GM12872 (cell line): ENCODE results near the gene DLG4.

Experiments used
- TF ChIP-seq, protein P1 (sequence below): IDR thresholded peaks from 3 replicates; pipeline ENCODE4 v1.5.1; 2011; ENCODE audit warnings: low read depth, mild to moderate bottlenecking, low read length, moderate library complexity; ENCODE audit not compliant: insufficient read depth

The DLG4 gene

DNA sequence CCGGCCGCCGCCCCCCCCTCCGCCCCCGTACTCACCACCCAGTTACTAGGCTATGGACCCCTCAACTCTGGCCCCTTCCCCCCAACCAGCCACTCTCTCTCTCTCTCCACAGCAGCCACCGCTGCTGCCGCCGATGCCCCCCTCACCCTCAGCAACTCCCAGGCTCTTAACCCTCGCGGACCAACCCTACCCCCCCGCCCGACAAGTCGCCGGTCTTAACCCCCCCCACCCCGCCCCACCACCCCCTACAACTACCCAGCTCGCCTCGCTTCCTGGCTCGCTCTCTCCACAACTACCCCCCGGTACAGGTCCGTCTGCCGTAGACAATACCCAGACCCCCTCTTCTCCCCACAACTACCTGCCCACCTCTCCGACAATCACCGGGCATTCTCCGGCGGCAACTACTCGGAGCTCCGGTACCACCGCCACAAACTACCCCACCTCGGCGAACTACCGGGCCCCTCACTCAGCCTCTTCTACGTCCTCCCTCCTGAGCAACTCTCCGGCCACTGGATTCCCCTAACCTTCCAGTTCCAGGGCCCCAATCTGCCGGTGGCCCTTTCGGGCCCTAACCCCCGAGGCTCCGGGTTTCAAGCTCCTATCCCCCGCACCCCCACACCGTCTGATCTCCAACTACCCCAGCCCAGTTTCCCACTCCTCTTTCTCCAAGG is 18.9 kb upstream of the DLG4 start:
- TF ChIP-seq, protein P1, sequence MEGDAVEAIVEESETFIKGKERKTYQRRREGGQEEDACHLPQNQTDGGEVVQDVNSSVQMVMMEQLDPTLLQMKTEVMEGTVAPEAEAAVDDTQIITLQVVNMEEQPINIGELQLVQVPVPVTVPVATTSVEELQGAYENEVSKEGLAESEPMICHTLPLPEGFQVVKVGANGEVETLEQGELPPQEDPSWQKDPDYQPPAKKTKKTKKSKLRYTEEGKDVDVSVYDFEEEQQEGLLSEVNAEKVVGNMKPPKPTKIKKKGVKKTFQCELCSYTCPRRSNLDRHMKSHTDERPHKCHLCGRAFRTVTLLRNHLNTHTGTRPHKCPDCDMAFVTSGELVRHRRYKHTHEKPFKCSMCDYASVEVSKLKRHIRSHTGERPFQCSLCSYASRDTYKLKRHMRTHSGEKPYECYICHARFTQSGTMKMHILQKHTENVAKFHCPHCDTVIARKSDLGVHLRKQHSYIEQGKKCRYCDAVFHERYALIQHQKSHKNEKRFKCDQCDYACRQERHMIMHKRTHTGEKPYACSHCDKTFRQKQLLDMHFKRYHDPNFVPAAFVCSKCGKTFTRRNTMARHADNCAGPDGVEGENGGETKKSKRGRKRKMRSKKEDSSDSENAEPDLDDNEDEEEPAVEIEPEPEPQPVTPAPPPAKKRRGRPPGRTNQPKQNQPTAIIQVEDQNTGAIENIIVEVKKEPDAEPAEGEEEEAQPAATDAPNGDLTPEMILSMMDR: no peak

DNA sequence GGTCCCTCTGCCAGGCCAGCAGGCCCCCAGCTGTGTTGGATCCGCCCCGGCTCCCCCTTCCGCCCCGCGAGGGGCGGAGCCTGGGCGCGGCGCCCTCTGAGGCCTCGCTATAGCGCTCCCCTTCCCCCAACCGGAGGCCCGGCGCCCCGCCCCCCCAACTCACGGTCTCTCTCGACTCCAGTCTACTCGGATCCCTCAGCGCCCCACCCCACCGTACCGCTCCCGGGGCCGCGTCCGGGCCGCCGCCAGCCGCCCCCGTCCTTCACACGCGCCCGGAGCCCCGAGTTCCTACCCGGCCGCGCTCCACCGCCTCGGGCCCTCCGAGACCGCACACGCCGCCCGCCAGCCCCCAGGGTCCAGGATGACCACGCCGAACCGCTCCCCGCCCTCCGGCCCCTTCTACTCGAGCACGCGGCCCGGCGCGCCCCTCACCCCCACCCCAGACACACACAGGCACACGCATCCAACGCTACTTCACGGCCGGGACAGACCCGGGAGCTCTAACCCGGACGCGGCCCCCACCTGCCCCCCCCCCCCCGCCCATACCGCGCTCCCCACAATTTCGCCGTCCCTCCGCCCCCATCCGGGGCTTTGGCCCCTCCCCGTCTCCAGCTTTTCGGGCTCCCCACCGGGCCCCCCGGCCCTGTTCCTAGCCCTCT is 18.3 kb upstream of the DLG4 start:
- TF ChIP-seq, protein P1: no peak

DNA sequence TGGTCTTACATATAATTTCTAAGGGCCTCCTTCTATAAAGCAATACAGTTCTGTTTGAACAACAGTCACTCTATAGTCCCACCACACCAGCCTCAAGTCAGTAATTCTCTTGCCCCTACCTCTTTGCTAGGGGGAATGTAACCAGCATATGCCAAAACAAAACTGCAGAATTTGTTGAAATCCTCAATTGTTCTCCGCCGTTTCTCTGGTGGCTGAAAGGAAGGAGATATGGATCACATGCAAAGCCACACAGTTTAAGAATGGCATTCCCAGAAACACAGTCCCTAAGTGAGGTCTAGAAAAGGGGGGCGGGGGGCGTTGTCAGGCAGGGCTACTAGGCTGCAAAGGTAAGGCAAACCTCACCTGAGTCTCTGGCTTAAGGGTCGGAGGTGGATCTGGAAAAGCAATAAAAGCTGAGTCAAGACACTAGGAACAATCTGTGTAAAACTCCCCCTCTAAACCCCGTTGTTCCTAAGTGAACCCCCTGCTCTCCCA is 17.7 kb upstream of the DLG4 start:
- TF ChIP-seq, protein P1: no peak

DNA sequence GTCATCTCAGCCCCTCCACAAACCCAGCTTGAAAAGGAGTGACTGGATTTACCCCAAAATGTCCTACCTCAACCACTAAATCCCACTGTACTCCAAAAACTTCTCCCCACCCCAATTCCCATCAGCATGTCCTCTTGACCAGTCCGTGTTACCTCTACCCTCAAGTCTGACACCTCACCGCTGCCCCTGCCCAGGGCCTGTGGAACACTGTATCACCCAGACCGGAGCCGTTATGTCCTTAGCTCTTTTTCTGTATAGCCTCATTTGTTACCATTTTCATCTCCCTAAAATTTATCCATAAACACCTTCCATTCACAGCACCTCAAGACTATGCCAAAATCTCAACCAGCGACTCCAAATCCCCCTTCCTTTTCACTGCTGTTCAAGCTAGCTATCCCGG is 17.2 kb upstream of the DLG4 start:
- TF ChIP-seq, protein P1: no peak

DNA sequence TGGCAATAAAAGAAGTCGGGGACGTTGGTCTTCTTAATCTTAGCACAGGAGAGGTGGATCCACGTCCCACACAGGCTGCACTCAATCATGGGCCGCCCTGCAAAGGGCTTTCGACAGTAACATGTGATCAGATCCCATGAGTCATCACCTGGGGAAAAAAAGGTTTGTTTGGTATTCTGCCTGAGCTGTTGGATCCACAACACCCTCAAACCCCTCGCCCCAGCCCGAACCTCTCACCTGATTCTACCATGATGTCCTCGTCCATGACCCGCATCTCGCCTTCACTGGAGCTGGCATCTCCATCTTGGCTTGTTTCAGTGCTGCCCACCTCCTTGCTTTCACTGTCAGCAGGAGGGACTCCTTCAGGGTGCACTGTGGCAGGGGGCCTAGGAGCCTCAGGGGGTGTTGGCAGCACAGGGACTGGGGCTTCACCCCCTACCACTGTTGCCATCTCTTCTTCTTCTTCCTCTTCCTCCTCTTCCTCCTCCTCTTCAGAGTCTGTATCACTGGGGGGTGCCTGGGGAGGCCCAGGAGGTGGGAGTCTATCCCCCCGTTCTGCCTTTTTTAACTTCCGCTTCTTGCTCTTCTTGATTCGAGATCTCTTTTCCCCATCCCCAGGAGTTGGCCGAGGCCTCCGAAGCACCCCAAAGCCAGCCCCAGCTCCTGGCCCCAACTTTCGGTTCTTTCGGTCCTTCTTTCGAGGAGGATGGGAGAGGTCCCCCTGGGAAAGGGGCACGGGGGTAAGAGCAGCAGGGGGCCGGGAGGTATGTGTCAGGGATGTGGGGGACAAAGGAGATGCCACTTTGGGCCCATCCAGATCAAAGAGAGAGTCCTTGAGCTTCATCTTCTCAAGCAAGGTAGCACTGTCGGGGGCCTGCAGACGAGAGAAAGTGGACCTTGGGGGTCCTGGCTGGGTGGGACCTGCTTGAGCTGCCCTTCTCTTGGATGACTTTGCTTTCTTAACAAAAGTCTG is 16.3 kb upstream of the DLG4 start:
- TF ChIP-seq, protein P1: no peak

DNA sequence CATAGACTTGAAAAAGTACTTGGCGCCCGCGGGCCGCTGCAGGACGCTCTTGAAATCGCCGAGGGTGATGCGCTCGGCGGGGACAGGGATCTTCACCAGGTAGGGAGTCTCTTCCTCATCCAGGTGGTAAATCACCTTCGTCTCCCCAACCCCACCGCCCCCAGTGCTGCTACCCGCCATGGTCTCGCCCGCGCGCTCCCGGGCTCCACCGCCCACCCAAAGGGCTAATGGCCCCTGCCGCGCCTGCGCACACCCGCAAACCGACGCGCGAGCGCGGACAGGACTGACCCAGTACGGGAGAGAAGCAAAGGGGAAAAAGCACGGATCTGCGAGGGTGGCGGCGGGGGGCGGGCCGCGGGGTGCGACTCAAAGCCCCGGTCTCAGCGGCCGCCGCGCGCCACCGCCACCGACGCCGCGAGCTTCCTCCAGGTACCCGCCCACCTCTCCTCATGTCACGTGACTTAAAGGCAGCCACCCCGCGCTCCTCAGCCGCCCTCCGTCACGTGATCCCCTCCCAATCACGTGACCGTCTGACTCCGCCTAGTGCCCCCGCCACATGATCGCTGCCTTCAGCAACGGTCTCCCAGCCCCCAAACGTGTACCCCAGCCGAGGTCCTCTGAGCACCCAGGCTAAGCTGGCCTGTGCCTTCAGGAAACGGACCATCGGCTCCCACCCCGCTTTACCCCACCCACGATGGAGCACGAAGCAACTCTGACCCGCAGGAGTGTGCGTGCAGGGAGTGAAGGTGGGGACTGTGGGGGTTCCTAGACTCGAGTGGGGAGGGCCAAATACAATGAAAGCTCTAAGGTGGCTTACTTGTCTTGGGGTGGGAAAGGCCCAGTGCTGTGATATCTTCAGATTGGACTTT is 14.7 kb upstream of the DLG4 start, which contains the start of gene DVL2:
TSS of gene DVL2 (minus strand) at position 435 of the 869 bp plus-strand sequence. CDS start at position 180, 255 bp downstream.
- TF ChIP-seq, protein P1: no peak
